Measurements from ENCODE around the gene ELP1. TPM values are rescaled to one million over a fixed set of nuclear protein-coding genes. Genes with fewer than 3 reads are reported as not detected.
"Not testable (repeated sequence)": the region's sequence is repeated elsewhere in the genome, so short reads cannot be mapped to it uniquely, and the experiment has no call there.

Gene ELP1
- total RNA-seq, 2 donors from 2014 or later: 28.1 to 34.3 TPM

- no peaks in the 10 kb centered on the region for H3K27me3 Mint-ChIP-seq
- no peaks in the 10 kb centered on the region for H3K36me3 Mint-ChIP-seq
- H3K4me1 Mint-ChIP-seq (ENCODE audit: low read depth in 2 of 2): peaks cover 9 to 10% of the 10 kb centered on the region in 2 donors
- no peak for DNase-seq (ENCODE audit: low spot score)
- no peaks in the 10 kb centered on the region for H3K9me3 Mint-ChIP-seq
- ATAC-seq: no peak
- H3K4me3 Mint-ChIP-seq: no peak overlapping the region
- H3K27ac Mint-ChIP-seq: no peak overlapping the region
Measured at GRCh38 chr9:108845507-108845906, 88.4 kb downstream of the ELP1 start.

GRCh38 chr9:108844856-108845255, 89.1 kb downstream of the ELP1 start:
- no peak for DNase-seq (ENCODE audit: low spot score)
- no peak overlapping the region for H3K4me3 Mint-ChIP-seq
- ATAC-seq: no peak
- H3K9me3 Mint-ChIP-seq: no peaks in the 10 kb centered on the region
- H3K27ac Mint-ChIP-seq: no peak overlapping the region
- peaks cover 9 to 10% of the 10 kb centered on the region in 2 donors for H3K4me1 Mint-ChIP-seq (ENCODE audit: low read depth in 2 of 2)
- no peaks in the 10 kb centered on the region for H3K27me3 Mint-ChIP-seq
- H3K36me3 Mint-ChIP-seq: no peaks in the 10 kb centered on the region

- no peaks in the 10 kb centered on the region for H3K27me3 Mint-ChIP-seq
- no peak for DNase-seq (ENCODE audit: low spot score)
- no peak overlapping the region for H3K4me3 Mint-ChIP-seq
- no peaks in the 10 kb centered on the region for H3K36me3 Mint-ChIP-seq
- no peaks in the 10 kb centered on the region for H3K9me3 Mint-ChIP-seq
- ATAC-seq: no peak
- no peak overlapping the region for H3K27ac Mint-ChIP-seq
- peaks cover 9 to 10% of the 10 kb centered on the region in 2 donors for H3K4me1 Mint-ChIP-seq (ENCODE audit: low read depth in 2 of 2)
Measured at GRCh38 chr9:108844391-108844790, 89.5 kb downstream of the ELP1 start.

DNA sequence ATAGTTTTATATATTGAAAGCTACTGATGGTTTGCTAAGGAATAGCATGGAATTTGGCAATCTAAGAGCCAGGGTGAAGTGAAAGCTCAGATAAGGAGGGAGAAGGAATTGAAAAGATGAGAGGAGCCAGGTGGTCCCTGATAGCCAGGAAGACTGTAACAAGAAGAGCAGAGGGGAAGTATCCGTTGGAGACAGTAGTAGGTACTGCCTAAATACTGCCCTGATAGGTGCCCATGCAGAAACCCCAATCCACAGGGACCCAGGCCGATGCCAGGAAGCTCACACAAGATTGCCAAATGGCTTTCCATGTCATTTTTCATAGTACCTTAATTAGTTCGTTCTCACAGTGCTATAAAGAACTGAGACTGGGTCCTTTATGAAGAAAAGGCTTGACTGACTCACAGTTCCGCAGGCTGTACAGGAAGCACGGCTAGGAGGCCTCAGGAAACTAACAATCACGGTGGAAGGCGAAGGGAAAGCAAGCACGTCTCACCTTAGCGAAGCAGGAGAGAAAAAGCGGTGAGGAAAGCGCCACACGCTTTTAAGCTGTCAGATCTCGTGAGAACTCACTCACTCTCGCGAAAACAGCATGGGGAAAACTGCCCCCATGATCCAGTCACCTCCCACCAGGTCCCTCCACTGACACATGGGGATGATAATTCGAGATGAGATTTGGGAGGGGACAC, 91.2 kb downstream of the ELP1 start:
- Mint-ChIP-seq H3K4me1 (ENCODE audit: low read depth in 2 of 2) (peaks cover 9 to 10% of the 10 kb centered on the region in 2 donors), H3K36me3 (no peaks in the 10 kb centered on the region), H3K9me3 (no peaks in the 10 kb centered on the region), H3K4me3 (peak overlapping the region; percentile 28), H3K27ac (no peak overlapping the region), H3K27me3 (no peaks in the 10 kb centered on the region)
- no peak for ATAC-seq
- DNase-seq (ENCODE audit: low spot score): no peak

DNA sequence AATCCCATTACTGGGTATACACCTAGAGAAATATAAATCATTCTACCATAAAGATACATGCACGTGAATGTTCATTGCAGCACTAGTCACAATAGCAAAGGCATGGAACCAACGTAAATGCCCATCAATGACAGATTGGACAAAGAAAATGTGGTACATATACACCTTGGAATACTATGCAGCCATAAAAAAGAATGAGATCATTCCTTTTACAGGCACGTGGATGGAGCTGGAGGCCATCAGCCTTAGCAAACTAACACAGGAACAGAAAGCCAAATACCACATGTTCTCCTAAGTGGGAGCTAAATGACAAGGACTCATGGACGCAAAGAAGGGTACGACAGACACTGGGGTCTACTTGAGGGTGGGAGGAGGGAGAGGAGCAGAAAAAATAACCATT, 94.4 kb downstream of the ELP1 start:
- DNase-seq (ENCODE audit: low spot score); H3K27me3 Mint-ChIP-seq; H3K4me1 Mint-ChIP-seq (ENCODE audit: low read depth in 2 of 2); ATAC-seq; H3K4me3 Mint-ChIP-seq; H3K36me3 Mint-ChIP-seq; H3K9me3 Mint-ChIP-seq; H3K27ac Mint-ChIP-seq: not testable (repeated sequence)

GRCh38 chr9:108838017-108838416, 95.9 kb downstream of the ELP1 start:
- Mint-ChIP-seq H3K27me3 (peaks cover 0 to 9% of the 10 kb centered on the region in 2 donors), H3K36me3 (no peaks in the 10 kb centered on the region), H3K4me3 (no peak overlapping the region), H3K4me1 (ENCODE audit: low read depth in 2 of 2) (peaks cover 8% of the 10 kb centered on the region in 2 donors), H3K27ac (no peak overlapping the region), H3K9me3 (no peaks in the 10 kb centered on the region)
- DNase-seq (ENCODE audit: low spot score): no peak
- ATAC-seq: no peak

GRCh38 chr9:108837530-108837929, 96.4 kb downstream of the ELP1 start:
- ATAC-seq (no peak), DNase-seq (ENCODE audit: low spot score) (no peak)
- H3K27me3 Mint-ChIP-seq: peaks cover 0 to 12% of the 10 kb centered on the region in 2 donors
- peaks cover 3% of the 10 kb centered on the region in 2 donors for H3K4me1 Mint-ChIP-seq (ENCODE audit: low read depth in 2 of 2)
- no peak overlapping the region for H3K4me3 Mint-ChIP-seq
- H3K27ac Mint-ChIP-seq: no peak overlapping the region
- no peaks in the 10 kb centered on the region for H3K36me3 Mint-ChIP-seq
- H3K9me3 Mint-ChIP-seq: no peaks in the 10 kb centered on the region

DNA sequence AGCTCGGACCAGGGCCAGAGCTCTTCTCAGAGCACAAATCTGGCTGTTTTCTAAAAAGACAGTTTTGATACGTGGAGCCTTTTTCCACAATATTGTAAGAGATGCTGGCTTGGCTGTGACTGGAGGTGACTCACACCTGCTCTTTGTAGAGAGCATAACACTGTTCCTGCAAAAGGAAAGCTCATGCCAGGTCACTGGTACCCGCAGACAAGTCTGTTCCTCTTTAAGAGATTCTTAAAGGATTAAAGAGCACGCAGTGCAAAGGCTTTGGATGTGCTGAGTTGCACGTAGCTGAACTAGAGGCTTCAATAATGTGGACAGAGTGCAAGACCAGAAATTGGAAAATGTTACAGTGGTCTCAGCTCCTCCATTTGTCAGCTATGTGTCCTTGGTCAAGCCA, 97.1 kb downstream of the ELP1 start:
- no peak for DNase-seq (ENCODE audit: low spot score)
- Mint-ChIP-seq H3K27me3 (peaks cover 0 to 12% of the 10 kb centered on the region in 2 donors), H3K9me3 (no peaks in the 10 kb centered on the region), H3K4me1 (ENCODE audit: low read depth in 2 of 2) (no peaks in the 10 kb centered on the region), H3K36me3 (no peaks in the 10 kb centered on the region), H3K4me3 (no peak overlapping the region), H3K27ac (no peak overlapping the region)
- ATAC-seq: no peak

GRCh38 chr9:108836319-108836718, 97.6 kb downstream of the ELP1 start:
- Mint-ChIP-seq H3K9me3 (no peaks in the 10 kb centered on the region), H3K36me3 (no peaks in the 10 kb centered on the region), H3K4me1 (ENCODE audit: low read depth in 2 of 2) (no peaks in the 10 kb centered on the region), H3K27ac (no peak overlapping the region), H3K27me3 (peaks cover 0 to 12% of the 10 kb centered on the region in 2 donors), H3K4me3 (no peak overlapping the region)
- no peak for DNase-seq (ENCODE audit: low spot score)
- ATAC-seq: no peak

- Mint-ChIP-seq H3K27ac (no peak overlapping the region), H3K9me3 (no peaks in the 10 kb centered on the region), H3K27me3 (peaks cover under 1 to 13% of the 10 kb centered on the region in 2 donors), H3K4me1 (ENCODE audit: low read depth in 2 of 2) (no peaks in the 10 kb centered on the region), H3K36me3 (no peaks in the 10 kb centered on the region), H3K4me3 (no peak overlapping the region)
- DNase-seq (ENCODE audit: low spot score) (no peak), ATAC-seq (no peak)
Measured at GRCh38 chr9:108835831-108836230, 98.1 kb downstream of the ELP1 start.

DNA sequence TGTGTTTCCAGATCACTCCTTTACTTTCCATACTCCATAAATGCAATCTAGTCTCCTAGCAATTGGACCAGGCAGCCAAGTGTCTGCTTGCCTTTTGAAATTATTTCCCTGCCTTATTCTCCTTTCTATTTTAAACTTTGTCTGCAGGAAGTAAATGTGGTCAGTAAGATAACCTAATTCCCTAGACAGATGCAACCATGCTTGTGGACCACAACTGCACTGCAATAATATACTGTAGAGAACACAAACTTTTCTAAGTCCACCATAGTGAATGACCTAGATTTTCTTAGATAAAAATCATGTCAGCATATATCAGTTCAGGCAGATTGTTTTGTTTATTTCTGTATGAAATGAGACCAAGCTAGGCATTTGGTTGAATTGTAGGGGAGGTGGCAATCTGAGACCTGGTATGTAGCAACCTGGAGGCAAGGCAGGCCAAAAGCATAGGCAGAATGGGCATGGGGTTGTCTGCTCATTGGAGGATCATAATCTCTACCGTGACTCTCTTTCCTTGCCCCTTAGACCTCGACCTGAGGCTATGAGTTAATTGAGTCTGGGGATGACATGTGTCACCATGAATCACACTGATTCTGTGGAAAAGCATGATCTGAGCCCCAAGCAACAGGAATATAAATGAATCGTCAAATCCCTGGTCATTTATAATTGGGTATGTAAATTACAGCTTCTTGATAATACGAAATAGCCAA, 98.8 kb downstream of the ELP1 start:
- H3K27me3 Mint-ChIP-seq: peaks cover 5 to 19% of the 10 kb centered on the region in 2 donors
- no peaks in the 10 kb centered on the region for H3K9me3 Mint-ChIP-seq
- no peak overlapping the region for H3K4me3 Mint-ChIP-seq
- H3K36me3 Mint-ChIP-seq: no peaks in the 10 kb centered on the region
- DNase-seq (ENCODE audit: low spot score) (no peak), ATAC-seq (no peak)
- H3K27ac Mint-ChIP-seq: no peak overlapping the region
- H3K4me1 Mint-ChIP-seq (ENCODE audit: low read depth in 2 of 2): no peaks in the 10 kb centered on the region

- H3K36me3 Mint-ChIP-seq: no peaks in the 10 kb centered on the region
- peaks cover 5 to 28% of the 10 kb centered on the region in 2 donors for H3K27me3 Mint-ChIP-seq
- ATAC-seq (no peak), DNase-seq (ENCODE audit: low spot score) (no peak)
- no peaks in the 10 kb centered on the region for H3K9me3 Mint-ChIP-seq
- no peak overlapping the region for H3K27ac Mint-ChIP-seq
- H3K4me3 Mint-ChIP-seq: no peak overlapping the region
- no peaks in the 10 kb centered on the region for H3K4me1 Mint-ChIP-seq (ENCODE audit: low read depth in 2 of 2)
Measured at GRCh38 chr9:108832179-108832500, 101.8 kb downstream of the ELP1 start.

- Mint-ChIP-seq H3K27me3 (peaks cover 5 to 28% of the 10 kb centered on the region in 2 donors), H3K27ac (no peak overlapping the region), H3K4me3 (no peak overlapping the region), H3K4me1 (ENCODE audit: low read depth in 2 of 2) (no peaks in the 10 kb centered on the region), H3K9me3 (no peaks in the 10 kb centered on the region), H3K36me3 (no peaks in the 10 kb centered on the region)
- DNase-seq (ENCODE audit: low spot score) (no peak), ATAC-seq (no peak)
Measured at GRCh38 chr9:108831496-108832178, 102.3 kb downstream of the ELP1 start.

- no peaks in the 10 kb centered on the region for H3K4me1 Mint-ChIP-seq (ENCODE audit: low read depth in 2 of 2)
- no peak for DNase-seq (ENCODE audit: low spot score)
- no peak overlapping the region for H3K4me3 Mint-ChIP-seq
- ATAC-seq: no peak
- H3K27me3 Mint-ChIP-seq: peaks cover 7 to 24% of the 10 kb centered on the region in 2 donors
- H3K36me3 Mint-ChIP-seq: no peaks in the 10 kb centered on the region
- H3K9me3 Mint-ChIP-seq: no peaks in the 10 kb centered on the region
- no peak overlapping the region for H3K27ac Mint-ChIP-seq
Measured at GRCh38 chr9:108830272-108830671, 103.7 kb downstream of the ELP1 start.
